Kidney (tissue), 14 donors: ENCODE measurements around the gene NR1H2. TPM values are rescaled to one million over a fixed set of nuclear protein-coding genes. Genes with fewer than 3 reads are reported as not detected.

Experiments
- DNase-seq, 5 donors: peaks; one replicate each; pipeline ENCODE4 v3.0.0-alpha.2; 2013 to 2020
- FAIRE-seq: peaks from 2 replicates; lab custom pipeline; 2012; peaks lifted over from hg19 to GRCh38; lab: Jason Lieb, UNC
- H3K27ac ChIP-seq, 2 donors: one replicate each; pipeline ENCODE4 v1.7.0; 2013; ENCODE audit warnings: low read depth in 2 of 2, low read length in 2 of 2, inconsistent platforms in 1 of 2
- H3K27me3 ChIP-seq: one replicate; pipeline ENCODE4 v1.7.1; 2013; ENCODE audit warnings: low read length, inconsistent platforms; ENCODE audit not compliant: control insufficient read depth, insufficient read depth
- H3K36me3 ChIP-seq, 3 donors: one replicate each; pipeline versions ENCODE4 v1.7.0 to v1.7.1; 2013; ENCODE audit warnings: low read length in 3 of 3, control low read depth in 1 of 3, inconsistent platforms in 1 of 3; ENCODE audit not compliant: insufficient read depth in 3 of 3, control insufficient read depth in 2 of 3
- H3K4me1 ChIP-seq, 3 donors: one replicate each; pipeline versions ENCODE4 v1.7.0 to v1.7.1; 2013; ENCODE audit warnings: low read length in 3 of 3, inconsistent platforms in 1 of 3, low read depth in 1 of 3; ENCODE audit not compliant: control insufficient read depth in 2 of 3, insufficient read depth in 2 of 3
- H3K4me3 ChIP-seq, 3 donors: one replicate each; pipeline versions ENCODE4 v1.7.0 to v1.8.1; 2013; ENCODE audit warnings: low read length in 3 of 3, control low read depth in 1 of 3, inconsistent platforms in 1 of 3
- H3K9ac ChIP-seq, 3 donors: one replicate each; pipeline versions ENCODE4 v1.7.0 to v1.7.1; 2013; ENCODE audit warnings: low read length in 3 of 3, control low read depth in 1 of 3, inconsistent platforms in 1 of 3
- H3K9me3 ChIP-seq, 3 donors: one replicate each; pipeline versions ENCODE4 v1.7.0 to v1.7.1; 2013; ENCODE audit warnings: low read length in 3 of 3, control low read depth in 1 of 3, inconsistent platforms in 1 of 3; ENCODE audit not compliant: control insufficient read depth in 2 of 3, insufficient read depth in 1 of 3
- intact Hi-C: fragments of 100-400 bp; cut with DNase I; formaldehyde crosslinking; loops from one replicate; pipeline ENCODE4 v1.11.1; 2022
- polyA plus RNA-seq: library from polyadenylated mRNA; stranded (reverse); fragments of 350-450 nt; fragmentation: Illumina TruSeq; extraction: RNeasy Lipid Tissue Mini Kit (QIAGEN cat#74804); gene quantifications from one replicate; pipeline ENCODE4 v1.2.3, GENCODE V29; 2014; ENCODE audit warnings: low read depth, low replicate concordance; ENCODE audit not compliant: insufficient read depth
- total RNA-seq: library from RNA; stranded (reverse); fragmentation: NEBNext Ultra II Directional; extraction: Animal tissue kit (Norgen Biotek cat#: 25700); gene quantifications from one replicate; pipeline ENCODE4 v1.2.1, GENCODE V29; 2021
- TF ChIP-seq, protein P1 (sequence below): IDR thresholded peaks from 3 replicates; pipeline ENCODE4 v1.5.1; 2012; ENCODE audit warnings: mild to moderate bottlenecking, moderate library complexity, borderline replicate concordance; ENCODE audit not compliant: insufficient read depth; ENCODE audit errors: extremely low read depth
- donor health status: control.
- donor health status: control.
- donor health status: control.
- donor health status: control.
- donor health status: control.
- donor health status: DM: yes; HTN: yes; CAD: no.
- donor health status: Normal renal cell carcinoma (clear cell type).

The NR1H2 gene
- total and polyA plus RNA-seq, 2 donors from 2014 or later: 59.7 to 80.4 TPM

DNA sequence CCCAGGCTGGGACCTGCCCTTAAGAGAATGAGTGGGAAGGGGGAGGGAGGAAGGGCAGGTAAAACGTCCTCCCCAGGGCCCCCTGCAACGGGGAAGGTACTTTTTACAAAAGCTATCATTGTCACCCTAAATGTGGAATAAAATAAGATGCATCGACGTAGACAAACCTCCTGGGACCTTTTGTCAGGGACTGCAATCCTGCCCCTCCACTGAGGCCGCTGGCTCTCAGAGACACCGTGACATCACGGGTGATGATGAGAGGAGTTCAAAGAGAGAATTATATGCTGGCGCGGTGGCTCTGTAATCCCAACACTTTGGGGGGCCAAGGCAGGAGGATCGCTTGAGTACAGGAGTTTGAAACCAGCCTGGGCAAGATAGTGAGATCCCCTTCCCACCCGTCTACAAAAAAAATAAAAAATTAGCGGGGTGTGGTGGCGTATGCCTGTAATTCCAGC is 54.7 kb downstream of the NR1H2 start:
- no peaks in the 10 kb centered on the region for H3K9me3 ChIP-seq
- no peaks in the 10 kb centered on the region for H3K27me3 ChIP-seq
- FAIRE-seq (no peak), DNase-seq (no peak)
- H3K27ac ChIP-seq: peak overlapping the region in 1 of 2 donors; percentile 20
- H3K4me1 ChIP-seq: peaks cover 0 to 7% (median 3%) of the 10 kb centered on the region in 3 donors
- H3K36me3 ChIP-seq: no peaks in the 10 kb centered on the region
- peak overlapping the region in 1 of 3 donors; percentile 79 for H3K4me3 ChIP-seq
- H3K9ac ChIP-seq: peak overlapping the region in 1 of 3 donors; percentile 81
- intact Hi-C loops: no loop called here
- TF ChIP-seq, protein P1, sequence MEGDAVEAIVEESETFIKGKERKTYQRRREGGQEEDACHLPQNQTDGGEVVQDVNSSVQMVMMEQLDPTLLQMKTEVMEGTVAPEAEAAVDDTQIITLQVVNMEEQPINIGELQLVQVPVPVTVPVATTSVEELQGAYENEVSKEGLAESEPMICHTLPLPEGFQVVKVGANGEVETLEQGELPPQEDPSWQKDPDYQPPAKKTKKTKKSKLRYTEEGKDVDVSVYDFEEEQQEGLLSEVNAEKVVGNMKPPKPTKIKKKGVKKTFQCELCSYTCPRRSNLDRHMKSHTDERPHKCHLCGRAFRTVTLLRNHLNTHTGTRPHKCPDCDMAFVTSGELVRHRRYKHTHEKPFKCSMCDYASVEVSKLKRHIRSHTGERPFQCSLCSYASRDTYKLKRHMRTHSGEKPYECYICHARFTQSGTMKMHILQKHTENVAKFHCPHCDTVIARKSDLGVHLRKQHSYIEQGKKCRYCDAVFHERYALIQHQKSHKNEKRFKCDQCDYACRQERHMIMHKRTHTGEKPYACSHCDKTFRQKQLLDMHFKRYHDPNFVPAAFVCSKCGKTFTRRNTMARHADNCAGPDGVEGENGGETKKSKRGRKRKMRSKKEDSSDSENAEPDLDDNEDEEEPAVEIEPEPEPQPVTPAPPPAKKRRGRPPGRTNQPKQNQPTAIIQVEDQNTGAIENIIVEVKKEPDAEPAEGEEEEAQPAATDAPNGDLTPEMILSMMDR: no peak

DNA sequence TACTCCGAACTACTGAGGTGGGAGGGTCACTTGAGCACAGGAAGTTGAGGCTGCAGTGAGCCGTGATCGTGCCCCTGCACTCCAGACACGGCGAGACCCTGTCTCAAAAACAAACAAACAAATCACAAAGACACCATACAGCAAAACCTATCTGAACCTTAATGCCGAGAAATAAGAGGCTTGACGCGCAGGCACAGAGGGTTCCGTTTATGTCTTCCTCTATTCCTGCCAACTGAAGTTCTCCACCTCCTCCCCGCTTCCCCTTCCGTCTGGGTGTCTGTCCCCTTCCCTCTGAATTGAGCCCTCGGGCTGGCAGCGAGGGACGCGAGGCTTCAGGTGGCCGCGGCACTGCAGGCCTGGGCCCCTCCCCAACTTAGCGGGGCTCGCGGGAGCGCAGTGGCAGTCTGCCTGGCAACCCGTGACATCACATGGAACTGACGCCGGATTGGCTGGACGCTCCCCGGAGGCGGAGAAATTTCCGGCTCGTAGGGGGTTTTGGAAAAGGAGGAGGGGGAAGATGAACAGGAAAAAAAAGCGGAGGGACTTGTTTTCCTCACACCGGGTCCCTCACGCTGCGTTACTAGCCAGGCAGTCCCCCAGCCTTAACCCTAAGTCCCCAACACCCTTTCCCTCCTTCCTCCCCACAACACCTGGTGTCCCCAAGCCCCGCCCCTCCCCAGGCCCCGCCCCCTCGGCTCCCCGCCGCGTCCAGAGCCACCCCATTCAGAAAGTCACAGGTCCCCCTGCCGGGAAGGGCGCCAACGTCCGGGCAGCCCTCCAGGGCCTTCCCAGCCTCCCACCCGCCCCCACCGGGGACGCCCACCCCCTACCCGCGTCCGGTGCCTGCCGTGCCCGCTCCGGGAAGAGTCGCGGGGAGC is 55.3 kb downstream of the NR1H2 start:
- peak overlapping the region; percentile 30 to 81 (median 65) for H3K9ac ChIP-seq
- H3K4me3 ChIP-seq: peak overlapping the region; percentile 68 to 82 (median 79)
- H3K4me1 ChIP-seq: peaks cover 0 to 7% (median 3%) of the 10 kb centered on the region in 3 donors
- intact Hi-C loops: no loop called here
- no peaks in the 10 kb centered on the region for H3K36me3 ChIP-seq
- H3K27ac ChIP-seq: peak overlapping the region in 1 of 2 donors; percentile 52
- FAIRE-seq (no peak), DNase-seq (peak; percentile 92 to 96 (median 94))
- no peaks in the 10 kb centered on the region for H3K9me3 ChIP-seq
- TF ChIP-seq, protein P1: no peak
- H3K27me3 ChIP-seq: no peaks in the 10 kb centered on the region

DNA sequence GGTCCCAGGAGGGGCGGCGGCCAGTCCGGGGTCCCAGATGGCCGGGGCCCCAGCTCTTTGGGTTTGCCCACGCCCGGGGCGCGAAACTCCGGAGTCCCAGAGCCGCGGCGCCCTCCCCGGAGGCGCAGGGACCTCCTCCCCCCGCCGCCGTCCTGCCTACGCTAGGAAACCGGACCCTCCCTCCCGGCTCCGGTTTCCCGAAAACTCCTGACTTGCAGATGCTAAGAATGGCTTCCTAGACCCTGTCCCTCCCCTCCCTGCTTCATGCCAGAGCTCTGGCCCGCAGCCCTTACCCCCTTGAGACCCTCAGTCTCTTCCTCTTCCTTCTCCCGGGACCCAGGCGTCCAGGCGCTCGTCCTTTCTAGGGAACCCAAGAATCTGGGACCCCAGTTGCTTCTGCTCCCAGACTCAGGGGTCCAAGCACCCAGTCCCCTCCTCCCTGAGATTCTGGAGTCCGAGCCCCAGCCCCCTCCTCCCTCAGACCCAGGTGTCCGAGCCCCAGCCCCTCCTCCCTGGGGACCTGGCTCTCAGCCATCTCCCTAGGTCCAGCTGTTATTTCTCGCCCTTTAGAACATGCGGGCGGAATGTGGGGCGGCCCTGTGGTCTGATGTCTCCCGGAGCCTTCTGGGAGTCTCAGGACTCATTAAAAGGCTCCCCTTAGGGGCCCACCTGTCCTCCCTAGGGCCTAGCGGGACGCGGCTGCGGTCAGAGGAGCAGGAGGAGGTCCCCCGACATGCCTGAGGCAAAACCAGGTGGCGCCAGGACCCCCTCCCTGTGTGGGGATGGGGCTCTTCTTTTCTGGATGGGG is 56.2 kb downstream of the NR1H2 start, which contains the start of gene MYBPC2:
MYBPC2 (plus strand) TSS at position 672 of the 808 bp plus-strand sequence; CDS start at position 734, 62 bp downstream.
- Histone ChIP-seq H3K36me3 (no peaks in the 10 kb centered on the region), H3K4me3 (peak within 1 kb of the TSS; percentile 68 to 82 (median 79)), H3K27me3 (no peaks in the 10 kb centered on the region), H3K9ac (peak within 1 kb of the TSS in 2 of 3 donors; percentile 59 to 81), H3K27ac (no peak within 1 kb of the TSS), H3K9me3 (no peaks in the 10 kb centered on the region), H3K4me1 (peaks cover 0 to 7% (median 3%) of the 10 kb centered on the region in 3 donors)
- TF ChIP-seq, protein P1: no peak
- intact Hi-C loops: no loop called here
- DNase-seq (peak in 4 of 5 donors; percentile 64 to 87 (median 80)), FAIRE-seq (no peak)

Other genes with a start within 250 kb of the NR1H2 start
- not detected for gene IZUMO2, start 213.2 kb upstream of the NR1H2 start, total RNA-seq
- gene IZUMO2, start 213.2 kb upstream of the NR1H2 start, polyA plus RNA-seq: not detected
- gene MYH14, start 172.8 kb upstream of the NR1H2 start, total RNA-seq: 81.4 TPM
- gene MYH14, start 172.8 kb upstream of the NR1H2 start, polyA plus RNA-seq: 23.9 TPM
- gene KCNC3, start 47.1 kb upstream of the NR1H2 start, total RNA-seq: 31.0 TPM
- 9.1 TPM for gene KCNC3, start 47.1 kb upstream of the NR1H2 start, polyA plus RNA-seq
- 217 TPM for gene NAPSA, start 10.8 kb upstream of the NR1H2 start, total RNA-seq
- 268 TPM for gene NAPSA, start 10.8 kb upstream of the NR1H2 start, polyA plus RNA-seq
- 22.1 TPM for gene POLD1, start 7.9 kb downstream of the NR1H2 start, total RNA-seq
- 17.8 TPM for gene POLD1, start 7.9 kb downstream of the NR1H2 start, polyA plus RNA-seq
- 1.1 TPM for gene SPIB, start 42.5 kb downstream of the NR1H2 start, total RNA-seq
- gene SPIB, start 42.5 kb downstream of the NR1H2 start, polyA plus RNA-seq: not detected
- gene MYBPC2, start 56.4 kb downstream of the NR1H2 start, total RNA-seq: 0.98 TPM
- not detected for gene MYBPC2, start 56.4 kb downstream of the NR1H2 start, polyA plus RNA-seq
- gene EMC10, start 100.0 kb downstream of the NR1H2 start, total RNA-seq: 184 TPM
- gene EMC10, start 100.0 kb downstream of the NR1H2 start, polyA plus RNA-seq: 199 TPM
- gene GARIN5A, start 100.4 kb downstream of the NR1H2 start, total RNA-seq: 2.0 TPM
- 9.0 TPM for gene GARIN5A, start 100.4 kb downstream of the NR1H2 start, polyA plus RNA-seq
- gene JOSD2, start 134.7 kb downstream of the NR1H2 start, total RNA-seq: 31.7 TPM
- 73.7 TPM for gene JOSD2, start 134.7 kb downstream of the NR1H2 start, polyA plus RNA-seq
- not detected for gene ASPDH, start 137.5 kb downstream of the NR1H2 start, total RNA-seq
- gene ASPDH, start 137.5 kb downstream of the NR1H2 start, polyA plus RNA-seq: 115 TPM
- gene LRRC4B, start 192.0 kb downstream of the NR1H2 start, total RNA-seq: 1.2 TPM
- 2.6 TPM for gene LRRC4B, start 192.0 kb downstream of the NR1H2 start, polyA plus RNA-seq